SK-N-SH treated with all-trans-retinoic acid at 6 μM for 48 hours (cell line): ENCODE data around the gene TMEM150A.

Source experiments
- ATAC-seq: fragments of 200-7000 bp; cut with Tn5 transposase; 3 replicates; pipeline ENCODE4 v1.9.1; 2020; ENCODE audit warnings: mild to moderate bottlenecking, moderate library complexity
- ARNTL ChIP-seq: fragments of 450-650 bp; formaldehyde crosslinking; IDR thresholded peaks from 2 replicates; pipeline ENCODE4 v1.5.0; 2020; ENCODE audit warnings: low read depth, mild to moderate bottlenecking, moderate library complexity, borderline replicate concordance
- BACH2 ChIP-seq: fragments of 250-450 bp; sonication (Bioruptor Pico); IDR thresholded peaks from 2 replicates; pipeline ENCODE4 v1.9.0; 2021; ENCODE audit warnings: mild to moderate bottlenecking, borderline replicate concordance
- CSDC2 ChIP-seq: fragments of 250-450 bp; sonication (Bioruptor Pico); IDR thresholded peaks from 2 replicates; pipeline ENCODE4 v1.5.0; 2020; ENCODE audit warnings: mild to moderate bottlenecking, moderate library complexity
- ESRRG ChIP-seq: fragments of 250-450 bp; sonication (Bioruptor Pico); IDR thresholded peaks from 2 replicates; pipeline ENCODE4 v1.6.1; 2021; ENCODE audit warnings: mild to moderate bottlenecking
- ISL1 ChIP-seq: fragments of 250-450 bp; sonication (Bioruptor Pico); IDR thresholded peaks from 2 replicates; pipeline ENCODE4 v2.1.2; 2022; ENCODE audit warnings: mild to moderate bottlenecking, moderate library complexity
- PPARA ChIP-seq: fragments of 250-450 bp; sonication (Bioruptor Pico); IDR thresholded peaks from 2 replicates; pipeline ENCODE4 v1.5.0; 2020; ENCODE audit warnings: mild to moderate bottlenecking, borderline replicate concordance
- RARB ChIP-seq: fragments of 250-450 bp; sonication (Bioruptor Pico); IDR thresholded peaks from 2 replicates; pipeline ENCODE4 v1.8.0; 2021; ENCODE audit warnings: mild to moderate bottlenecking, moderate library complexity
- SNAI2 ChIP-seq: fragments of 250-450 bp; sonication (Bioruptor Pico); IDR thresholded peaks from 2 replicates; pipeline ENCODE4 v1.5.0; 2020; ENCODE audit warnings: mild to moderate bottlenecking, moderate library complexity
- TCF4 ChIP-seq: fragments of 250-450 bp; sonication (Bioruptor Pico); IDR thresholded peaks from 2 replicates; pipeline ENCODE4 v1.8.0; 2021; ENCODE audit warnings: mild to moderate bottlenecking, moderate library complexity, borderline replicate concordance
- TOX ChIP-seq: fragments of 250-450 bp; sonication (Bioruptor Pico); IDR thresholded peaks from 2 replicates; pipeline ENCODE4 v1.8.0; 2021; ENCODE audit warnings: mild to moderate bottlenecking, moderate library complexity, borderline replicate concordance
- ZC3H10 ChIP-seq: fragments of 250-450 bp; sonication (Bioruptor Pico); IDR thresholded peaks from 2 replicates; pipeline ENCODE4 v1.5.1; 2021; ENCODE audit warnings: mild to moderate bottlenecking, moderate library complexity
- ZFP3 ChIP-seq: fragments of 250-450 bp; sonication (Bioruptor Pico); IDR thresholded peaks from 2 replicates; pipeline ENCODE4 v1.5.0; 2020; ENCODE audit warnings: mild to moderate bottlenecking, moderate library complexity
- ZFP30 ChIP-seq: fragments of 450-650 bp; formaldehyde crosslinking; IDR thresholded peaks from 2 replicates; pipeline ENCODE4 v1.5.0; 2022; ENCODE audit warnings: mild to moderate bottlenecking, moderate library complexity
- ZNF565 ChIP-seq: fragments of 450-650 bp; formaldehyde crosslinking; conservative IDR thresholded peaks from 2 replicates; pipeline ENCODE4 v1.5.0; 2020; ENCODE audit warnings: low read depth, mild to moderate bottlenecking, moderate library complexity
- ZNF70 ChIP-seq: fragments of 450-650 bp; formaldehyde crosslinking; IDR thresholded peaks from 2 replicates; pipeline ENCODE4 v1.5.0; 2020; ENCODE audit warnings: mild to moderate bottlenecking, moderate library complexity
- ZNF8 ChIP-seq: fragments of 450-650 bp; formaldehyde crosslinking; IDR thresholded peaks from 2 replicates; pipeline ENCODE4 v1.5.0; 2020; ENCODE audit warnings: mild to moderate bottlenecking, moderate library complexity
- TF ChIP-seq, protein P1 (sequence below): fragments of 250-450 bp; sonication (Bioruptor Pico); IDR thresholded peaks from 2 replicates; pipeline ENCODE4 v1.5.1; 2021; ENCODE audit warnings: mild to moderate bottlenecking, moderate library complexity
- TF ChIP-seq, protein P2 (sequence below): fragments of 250-450 bp; sonication (Bioruptor Pico); IDR thresholded peaks from 2 replicates; pipeline ENCODE4 v1.8.0; 2020; ENCODE audit warnings: mild to moderate bottlenecking, moderate library complexity, borderline replicate concordance
- TF ChIP-seq, protein P3 (sequence below): fragments of 250-450 bp; sonication (Bioruptor Pico); IDR thresholded peaks from 2 replicates; pipeline ENCODE4 v1.8.0; 2021; ENCODE audit warnings: low read depth, mild to moderate bottlenecking, moderate library complexity, borderline replicate concordance
- TF ChIP-seq, protein P4 (sequence below): fragments of 250-450 bp; sonication (Bioruptor Pico); IDR thresholded peaks from 2 replicates; pipeline ENCODE4 v1.5.1; 2020; ENCODE audit warnings: low read depth, mild to moderate bottlenecking, moderate library complexity
- TF ChIP-seq, protein P5 (sequence below): fragments of 250-450 bp; sonication (Bioruptor Pico); IDR thresholded peaks from 2 replicates; pipeline ENCODE4 v1.5.0; 2020; ENCODE audit warnings: mild to moderate bottlenecking, moderate library complexity

The TMEM150A gene

DNA sequence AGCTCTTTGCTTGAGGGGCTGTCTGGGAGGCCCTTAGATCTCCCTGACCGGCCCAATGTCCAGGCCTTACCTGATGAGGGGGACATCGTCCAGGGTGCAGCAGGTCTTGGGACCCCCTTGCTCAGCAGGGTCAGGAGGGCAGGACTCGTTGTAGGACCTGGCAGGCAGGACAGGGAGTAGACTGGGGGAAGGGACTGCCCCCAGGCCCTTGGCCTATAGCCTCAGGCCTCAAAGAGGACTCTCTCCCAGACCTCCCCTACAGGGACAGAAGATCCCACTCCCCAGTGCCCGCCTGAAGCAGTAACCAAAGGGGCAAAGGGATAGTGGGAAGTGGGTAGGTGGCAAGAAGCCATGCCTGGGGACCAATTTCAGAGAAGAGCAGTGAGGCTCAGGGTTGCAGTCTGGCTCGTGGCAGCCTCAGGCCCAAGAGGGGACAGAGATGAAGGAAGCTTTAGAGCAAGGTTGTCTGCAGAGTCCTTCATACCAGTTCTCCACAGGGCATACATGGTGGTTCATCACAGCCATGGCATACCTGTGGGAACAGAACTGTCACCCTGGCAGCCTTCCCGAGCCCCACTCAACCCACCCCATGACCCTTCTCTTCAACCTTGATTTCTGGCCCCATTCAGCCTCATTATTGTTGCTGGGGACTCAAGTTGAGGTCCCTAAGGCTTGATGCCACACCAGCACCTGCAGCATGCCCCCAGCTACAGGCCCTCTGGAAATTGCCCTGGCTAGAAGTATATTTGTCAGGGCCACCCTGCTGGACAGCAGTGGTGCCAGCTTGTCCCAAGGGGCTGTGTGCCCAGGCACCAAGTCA, 1.3 kb downstream of the TMEM150A start:
- TF ChIP-seq ZNF70 (CRISPR knock-in tag) (no peak), ESRRG (CRISPR knock-in tag) (no peak), ZFP30 (no peak)
- ATAC-seq, result no peak

DNA sequence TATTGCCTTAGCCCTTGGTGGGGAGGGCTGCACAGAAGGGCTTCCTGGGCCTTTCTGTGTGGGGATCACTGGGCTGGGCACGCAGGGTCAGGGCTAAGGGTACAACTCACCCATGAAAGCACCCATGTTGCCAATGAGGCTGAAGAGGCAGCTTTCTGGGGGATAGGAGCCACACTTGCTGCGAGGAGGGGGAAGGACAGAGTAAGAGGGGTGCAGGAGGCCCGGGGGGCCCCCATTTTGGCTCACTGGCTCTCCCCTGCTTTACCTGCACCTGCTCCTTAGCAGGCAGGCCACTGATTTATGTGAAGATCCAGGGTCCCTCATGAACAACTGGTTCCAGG, 2.3 kb downstream of the TMEM150A start:
- TF ChIP-seq BACH2 (CRISPR knock-in tag), result no peak
- TF ChIP-seq, protein P1, sequence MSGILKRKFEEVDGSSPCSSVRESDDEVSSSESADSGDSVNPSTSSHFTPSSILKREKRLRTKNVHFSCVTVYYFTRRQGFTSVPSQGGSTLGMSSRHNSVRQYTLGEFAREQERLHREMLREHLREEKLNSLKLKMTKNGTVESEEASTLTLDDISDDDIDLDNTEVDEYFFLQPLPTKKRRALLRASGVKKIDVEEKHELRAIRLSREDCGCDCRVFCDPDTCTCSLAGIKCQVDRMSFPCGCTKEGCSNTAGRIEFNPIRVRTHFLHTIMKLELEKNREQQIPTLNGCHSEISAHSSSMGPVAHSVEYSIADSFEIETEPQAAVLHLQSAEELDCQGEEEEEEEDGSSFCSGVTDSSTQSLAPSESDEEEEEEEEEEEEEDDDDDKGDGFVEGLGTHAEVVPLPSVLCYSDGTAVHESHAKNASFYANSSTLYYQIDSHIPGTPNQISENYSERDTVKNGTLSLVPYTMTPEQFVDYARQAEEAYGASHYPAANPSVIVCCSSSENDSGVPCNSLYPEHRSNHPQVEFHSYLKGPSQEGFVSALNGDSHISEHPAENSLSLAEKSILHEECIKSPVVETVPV, result no peak
- no peak for TF ChIP-seq ZC3H10 (CRISPR knock-in tag)
- no peak for TF ChIP-seq ARNTL (CRISPR knock-in tag)
- no peak for TF ChIP-seq TOX
- no peak for TF ChIP-seq ISL1 (CRISPR knock-in tag)
- TF ChIP-seq TCF4, result no peak
- no peak for TF ChIP-seq RARB (CRISPR knock-in tag)
- no peak for TF ChIP-seq ESRRG (CRISPR knock-in tag)
- ATAC-seq, result no peak

DNA sequence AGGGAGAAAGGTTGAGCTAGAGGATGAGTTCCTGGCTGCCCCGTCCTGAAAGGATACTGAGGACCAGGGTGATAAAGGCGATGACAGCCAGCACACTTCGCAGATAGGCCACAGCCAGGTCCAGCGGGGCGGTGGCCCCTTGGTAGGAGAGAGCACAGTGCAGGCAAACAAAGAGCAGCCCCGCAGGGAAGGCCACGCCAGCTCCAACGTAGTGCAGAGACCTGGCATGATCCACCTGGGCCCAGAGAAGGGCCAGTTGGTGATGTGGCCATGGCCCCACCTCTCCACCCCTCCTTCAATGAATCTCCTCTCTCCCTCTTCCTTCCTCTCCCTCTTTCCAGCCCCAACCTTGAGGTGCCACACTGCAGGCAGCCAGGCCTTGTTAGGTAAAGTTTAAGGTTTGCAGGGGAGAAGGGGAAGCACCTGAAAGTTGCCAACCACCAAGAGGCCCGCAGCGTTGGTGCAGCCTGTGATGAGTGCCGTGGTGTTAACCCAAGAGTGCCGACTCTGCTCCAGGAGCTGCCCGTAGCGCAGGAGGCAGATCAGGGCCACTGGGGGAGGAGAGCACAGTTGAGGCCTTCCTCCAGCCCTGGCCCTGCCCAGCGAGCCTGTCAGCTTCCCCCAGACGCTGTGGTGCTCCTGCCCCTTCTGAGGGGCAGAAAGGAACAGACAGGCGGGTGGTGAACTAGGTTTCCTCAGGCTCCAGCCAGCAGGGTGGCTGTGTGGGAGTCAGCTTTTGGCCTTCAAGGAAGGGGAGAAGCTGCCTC, 2.8 kb downstream of the TMEM150A start:
- TF ChIP-seq ZNF8, result no peak
- TF ChIP-seq ZC3H10 (CRISPR knock-in tag), result no peak
- no peak for TF ChIP-seq PPARA (CRISPR knock-in tag)
- TF ChIP-seq ISL1 (CRISPR knock-in tag), result no peak
- TF ChIP-seq SNAI2 (CRISPR knock-in tag), result no peak
- TF ChIP-seq ZNF565 (CRISPR knock-in tag), result no peak
- no peak for TF ChIP-seq ESRRG (CRISPR knock-in tag)
- TF ChIP-seq ZFP3, result no peak
- TF ChIP-seq RARB (CRISPR knock-in tag), result no peak
- TF ChIP-seq BACH2 (CRISPR knock-in tag), result no peak
- TF ChIP-seq, protein P2, sequence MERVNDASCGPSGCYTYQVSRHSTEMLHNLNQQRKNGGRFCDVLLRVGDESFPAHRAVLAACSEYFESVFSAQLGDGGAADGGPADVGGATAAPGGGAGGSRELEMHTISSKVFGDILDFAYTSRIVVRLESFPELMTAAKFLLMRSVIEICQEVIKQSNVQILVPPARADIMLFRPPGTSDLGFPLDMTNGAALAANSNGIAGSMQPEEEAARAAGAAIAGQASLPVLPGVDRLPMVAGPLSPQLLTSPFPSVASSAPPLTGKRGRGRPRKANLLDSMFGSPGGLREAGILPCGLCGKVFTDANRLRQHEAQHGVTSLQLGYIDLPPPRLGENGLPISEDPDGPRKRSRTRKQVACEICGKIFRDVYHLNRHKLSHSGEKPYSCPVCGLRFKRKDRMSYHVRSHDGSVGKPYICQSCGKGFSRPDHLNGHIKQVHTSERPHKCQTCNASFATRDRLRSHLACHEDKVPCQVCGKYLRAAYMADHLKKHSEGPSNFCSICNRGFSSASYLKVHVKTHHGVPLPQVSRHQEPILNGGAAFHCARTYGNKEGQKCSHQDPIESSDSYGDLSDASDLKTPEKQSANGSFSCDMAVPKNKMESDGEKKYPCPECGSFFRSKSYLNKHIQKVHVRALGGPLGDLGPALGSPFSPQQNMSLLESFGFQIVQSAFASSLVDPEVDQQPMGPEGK (CRISPR knock-in tag), result no peak
- no peak for TF ChIP-seq ZFP30
- TF ChIP-seq, protein P3, sequence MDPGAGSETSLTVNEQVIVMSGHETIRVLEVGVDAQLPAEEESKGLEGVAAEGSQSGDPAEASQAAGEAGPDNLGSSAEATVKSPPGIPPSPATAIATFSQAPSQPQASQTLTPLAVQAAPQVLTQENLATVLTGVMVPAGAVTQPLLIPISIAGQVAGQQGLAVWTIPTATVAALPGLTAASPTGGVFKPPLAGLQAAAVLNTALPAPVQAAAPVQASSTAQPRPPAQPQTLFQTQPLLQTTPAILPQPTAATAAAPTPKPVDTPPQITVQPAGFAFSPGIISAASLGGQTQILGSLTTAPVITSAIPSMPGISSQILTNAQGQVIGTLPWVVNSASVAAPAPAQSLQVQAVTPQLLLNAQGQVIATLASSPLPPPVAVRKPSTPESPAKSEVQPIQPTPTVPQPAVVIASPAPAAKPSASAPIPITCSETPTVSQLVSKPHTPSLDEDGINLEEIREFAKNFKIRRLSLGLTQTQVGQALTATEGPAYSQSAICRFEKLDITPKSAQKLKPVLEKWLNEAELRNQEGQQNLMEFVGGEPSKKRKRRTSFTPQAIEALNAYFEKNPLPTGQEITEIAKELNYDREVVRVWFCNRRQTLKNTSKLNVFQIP, result no peak
- TF ChIP-seq, protein P4, sequence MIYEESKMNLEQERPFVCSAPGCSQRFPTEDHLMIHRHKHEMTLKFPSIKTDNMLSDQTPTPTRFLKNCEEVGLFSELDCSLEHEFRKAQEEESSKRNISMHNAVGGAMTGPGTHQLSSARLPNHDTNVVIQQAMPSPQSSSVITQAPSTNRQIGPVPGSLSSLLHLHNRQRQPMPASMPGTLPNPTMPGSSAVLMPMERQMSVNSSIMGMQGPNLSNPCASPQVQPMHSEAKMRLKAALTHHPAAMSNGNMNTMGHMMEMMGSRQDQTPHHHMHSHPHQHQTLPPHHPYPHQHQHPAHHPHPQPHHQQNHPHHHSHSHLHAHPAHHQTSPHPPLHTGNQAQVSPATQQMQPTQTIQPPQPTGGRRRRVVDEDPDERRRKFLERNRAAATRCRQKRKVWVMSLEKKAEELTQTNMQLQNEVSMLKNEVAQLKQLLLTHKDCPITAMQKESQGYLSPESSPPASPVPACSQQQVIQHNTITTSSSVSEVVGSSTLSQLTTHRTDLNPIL (CRISPR knock-in tag), result no peak
- no peak for TF ChIP-seq TCF4
- no peak for TF ChIP-seq CSDC2 (CRISPR knock-in tag)
- no peak for TF ChIP-seq TOX
- TF ChIP-seq, protein P5, sequence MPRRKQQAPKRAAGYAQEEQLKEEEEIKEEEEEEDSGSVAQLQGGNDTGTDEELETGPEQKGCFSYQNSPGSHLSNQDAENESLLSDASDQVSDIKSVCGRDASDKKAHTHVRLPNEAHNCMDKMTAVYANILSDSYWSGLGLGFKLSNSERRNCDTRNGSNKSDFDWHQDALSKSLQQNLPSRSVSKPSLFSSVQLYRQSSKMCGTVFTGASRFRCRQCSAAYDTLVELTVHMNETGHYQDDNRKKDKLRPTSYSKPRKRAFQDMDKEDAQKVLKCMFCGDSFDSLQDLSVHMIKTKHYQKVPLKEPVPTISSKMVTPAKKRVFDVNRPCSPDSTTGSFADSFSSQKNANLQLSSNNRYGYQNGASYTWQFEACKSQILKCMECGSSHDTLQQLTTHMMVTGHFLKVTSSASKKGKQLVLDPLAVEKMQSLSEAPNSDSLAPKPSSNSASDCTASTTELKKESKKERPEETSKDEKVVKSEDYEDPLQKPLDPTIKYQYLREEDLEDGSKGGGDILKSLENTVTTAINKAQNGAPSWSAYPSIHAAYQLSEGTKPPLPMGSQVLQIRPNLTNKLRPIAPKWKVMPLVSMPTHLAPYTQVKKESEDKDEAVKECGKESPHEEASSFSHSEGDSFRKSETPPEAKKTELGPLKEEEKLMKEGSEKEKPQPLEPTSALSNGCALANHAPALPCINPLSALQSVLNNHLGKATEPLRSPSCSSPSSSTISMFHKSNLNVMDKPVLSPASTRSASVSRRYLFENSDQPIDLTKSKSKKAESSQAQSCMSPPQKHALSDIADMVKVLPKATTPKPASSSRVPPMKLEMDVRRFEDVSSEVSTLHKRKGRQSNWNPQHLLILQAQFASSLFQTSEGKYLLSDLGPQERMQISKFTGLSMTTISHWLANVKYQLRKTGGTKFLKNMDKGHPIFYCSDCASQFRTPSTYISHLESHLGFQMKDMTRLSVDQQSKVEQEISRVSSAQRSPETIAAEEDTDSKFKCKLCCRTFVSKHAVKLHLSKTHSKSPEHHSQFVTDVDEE, result no peak
- TF ChIP-seq, all 23 proteins: peak for 0
- ATAC-seq, result no peak
